Measurements from ENCODE around the gene CXCL13.

DNA sequence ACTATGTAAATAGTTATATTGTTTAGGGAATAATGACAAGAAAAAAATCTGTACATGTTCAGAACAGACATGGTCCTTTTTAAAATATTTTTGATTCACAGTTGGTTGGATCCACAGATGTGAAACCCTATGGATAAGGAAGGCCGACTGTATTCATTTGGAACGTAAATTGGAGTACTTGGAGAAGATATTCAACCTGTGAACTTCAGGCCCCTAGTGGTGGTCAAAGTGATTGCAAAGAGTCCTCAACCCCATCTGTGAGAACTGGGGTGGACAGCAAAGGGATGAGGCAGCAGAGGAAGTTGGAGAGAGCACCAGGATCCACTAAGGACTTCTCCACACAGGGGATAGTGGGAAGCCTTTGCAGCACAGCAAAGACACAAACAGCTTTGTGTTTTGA is 6.2 kb upstream of the CXCL13 start:
- TF ChIP-seq, protein P1, sequence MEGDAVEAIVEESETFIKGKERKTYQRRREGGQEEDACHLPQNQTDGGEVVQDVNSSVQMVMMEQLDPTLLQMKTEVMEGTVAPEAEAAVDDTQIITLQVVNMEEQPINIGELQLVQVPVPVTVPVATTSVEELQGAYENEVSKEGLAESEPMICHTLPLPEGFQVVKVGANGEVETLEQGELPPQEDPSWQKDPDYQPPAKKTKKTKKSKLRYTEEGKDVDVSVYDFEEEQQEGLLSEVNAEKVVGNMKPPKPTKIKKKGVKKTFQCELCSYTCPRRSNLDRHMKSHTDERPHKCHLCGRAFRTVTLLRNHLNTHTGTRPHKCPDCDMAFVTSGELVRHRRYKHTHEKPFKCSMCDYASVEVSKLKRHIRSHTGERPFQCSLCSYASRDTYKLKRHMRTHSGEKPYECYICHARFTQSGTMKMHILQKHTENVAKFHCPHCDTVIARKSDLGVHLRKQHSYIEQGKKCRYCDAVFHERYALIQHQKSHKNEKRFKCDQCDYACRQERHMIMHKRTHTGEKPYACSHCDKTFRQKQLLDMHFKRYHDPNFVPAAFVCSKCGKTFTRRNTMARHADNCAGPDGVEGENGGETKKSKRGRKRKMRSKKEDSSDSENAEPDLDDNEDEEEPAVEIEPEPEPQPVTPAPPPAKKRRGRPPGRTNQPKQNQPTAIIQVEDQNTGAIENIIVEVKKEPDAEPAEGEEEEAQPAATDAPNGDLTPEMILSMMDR (IDR thresholded peaks at IDR 0.05): no peak
- TF ChIP-seq POLR2A (IDR thresholded peaks at IDR 0.05) (no peak), EP300 (IDR thresholded peaks at IDR 0.05) (no peak)
